HL-60 (cell line): Measurements from ENCODE around the gene KIFC3.
"Not testable (repeated sequence)": the region's sequence is repeated elsewhere in the genome, so short reads cannot be mapped to it uniquely, and the experiment has no call there.

Source experiments
- DNase-seq, 2 experiments: peaks; one replicate each; pipeline ENCODE4 v3.0.0-alpha.2; 2010 to 2020; ENCODE audit warnings: low read depth in 1 of 2, low spot score in 1 of 2
- H3K27ac ChIP-seq: fragments of 250-450 bp; sonication (Bioruptor Pico); replicated peaks from 2 replicates; pipeline ENCODE4 v1.5.1; 2020; ENCODE audit warnings: mild to moderate bottlenecking, moderate library complexity
- H3K27me3 ChIP-seq: fragments of 250-450 bp; sonication (Bioruptor Pico); 2 replicates; pipeline ENCODE4 v1.5.1; 2021; ENCODE audit warnings: mild to moderate bottlenecking, moderate library complexity; ENCODE audit not compliant: insufficient read depth, poor library complexity, severe bottlenecking
- H3K4me3 ChIP-seq: replicated peaks from 2 replicates; pipeline ENCODE4 v1.5.1; 2011; ENCODE audit warnings: mild to moderate bottlenecking, control low read depth, low read length; ENCODE audit not compliant: insufficient read depth
- GABPA ChIP-seq: IDR thresholded peaks from 2 replicates; pipeline ENCODE4 v1.6.1; 2012; ENCODE audit warnings: low read depth
- POLR2AphosphoS5 ChIP-seq: IDR thresholded peaks from 2 replicates; pipeline ENCODE4 v1.6.1; 2012; ENCODE audit warnings: low read depth
- REST ChIP-seq: IDR thresholded peaks from 2 replicates; pipeline ENCODE4 v1.6.1; 2012; ENCODE audit warnings: low read depth; ENCODE audit not compliant: insufficient replicate concordance
- SPI1 ChIP-seq: IDR thresholded peaks from 2 replicates; pipeline ENCODE4 v1.6.1; 2012; ENCODE audit warnings: low read depth, mild to moderate bottlenecking, borderline replicate concordance
- TF ChIP-seq, protein P1 (sequence below): IDR thresholded peaks from one replicate; pipeline ENCODE4 v1.5.1; 2011; ENCODE audit warnings: low read length, control low read depth, inconsistent platforms; ENCODE audit not compliant: insufficient read depth

Gene KIFC3

GRCh38 chr16:57714047-57714446 is 88.2 kb downstream of the KIFC3 start:
- Histone ChIP-seq H3K4me3 (no peak overlapping the region), H3K27me3 (no peaks in the 10 kb centered on the region), H3K27ac (no peak overlapping the region)
- no peak for DNase-seq
- TF ChIP-seq POLR2AphosphoS5 (no peak), GABPA (no peak), SPI1 (no peak), REST (no peak)
- TF ChIP-seq, protein P1, sequence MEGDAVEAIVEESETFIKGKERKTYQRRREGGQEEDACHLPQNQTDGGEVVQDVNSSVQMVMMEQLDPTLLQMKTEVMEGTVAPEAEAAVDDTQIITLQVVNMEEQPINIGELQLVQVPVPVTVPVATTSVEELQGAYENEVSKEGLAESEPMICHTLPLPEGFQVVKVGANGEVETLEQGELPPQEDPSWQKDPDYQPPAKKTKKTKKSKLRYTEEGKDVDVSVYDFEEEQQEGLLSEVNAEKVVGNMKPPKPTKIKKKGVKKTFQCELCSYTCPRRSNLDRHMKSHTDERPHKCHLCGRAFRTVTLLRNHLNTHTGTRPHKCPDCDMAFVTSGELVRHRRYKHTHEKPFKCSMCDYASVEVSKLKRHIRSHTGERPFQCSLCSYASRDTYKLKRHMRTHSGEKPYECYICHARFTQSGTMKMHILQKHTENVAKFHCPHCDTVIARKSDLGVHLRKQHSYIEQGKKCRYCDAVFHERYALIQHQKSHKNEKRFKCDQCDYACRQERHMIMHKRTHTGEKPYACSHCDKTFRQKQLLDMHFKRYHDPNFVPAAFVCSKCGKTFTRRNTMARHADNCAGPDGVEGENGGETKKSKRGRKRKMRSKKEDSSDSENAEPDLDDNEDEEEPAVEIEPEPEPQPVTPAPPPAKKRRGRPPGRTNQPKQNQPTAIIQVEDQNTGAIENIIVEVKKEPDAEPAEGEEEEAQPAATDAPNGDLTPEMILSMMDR, result no peak

GRCh38 chr16:57713596-57713995 is 88.7 kb downstream of the KIFC3 start:
- TF ChIP-seq REST (no peak), SPI1 (no peak), POLR2AphosphoS5 (no peak), GABPA (no peak)
- TF ChIP-seq, protein P1, result no peak
- H3K27ac ChIP-seq, result no peak overlapping the region
- H3K27me3 ChIP-seq, result no peaks in the 10 kb centered on the region
- no peak for DNase-seq
- H3K4me3 ChIP-seq, result no peak overlapping the region

DNA sequence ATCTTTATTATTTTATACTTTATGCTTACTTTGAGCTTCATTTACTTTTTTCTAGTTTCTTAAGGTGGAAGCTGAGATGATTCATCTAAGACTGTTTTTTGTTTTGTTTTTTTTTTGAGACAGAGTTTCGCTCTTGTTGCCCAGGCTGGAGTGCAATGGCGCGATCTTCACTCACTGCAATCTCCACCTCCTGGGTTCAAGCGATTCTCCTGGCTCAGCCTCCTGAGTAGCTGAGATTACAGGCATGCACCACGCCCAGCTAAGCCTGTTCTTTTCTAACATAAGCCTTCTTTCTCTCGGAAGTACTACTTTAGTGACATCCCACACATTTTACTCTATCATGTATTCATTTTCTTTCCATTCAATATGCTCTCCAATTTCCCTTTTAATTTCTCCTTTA is 89.7 kb downstream of the KIFC3 start:
- not testable (repeated sequence) for H3K27me3 ChIP-seq, DNase-seq, H3K4me3 ChIP-seq, H3K27ac ChIP-seq

GRCh38 chr16:57711993-57712392 is 90.3 kb downstream of the KIFC3 start:
- Histone ChIP-seq H3K27me3 (no peaks in the 10 kb centered on the region), H3K4me3 (no peak overlapping the region), H3K27ac (no peak overlapping the region)
- DNase-seq, result no peak
- TF ChIP-seq GABPA (no peak), REST (no peak)
- TF ChIP-seq, protein P1, result no peak
